SJSA1 (cell line): ENCODE results near the gene RNF181. TPM values are rescaled to one million over a fixed set of nuclear protein-coding genes. Genes with fewer than 3 reads are reported as not detected.

Experiments used
- DNase-seq, 2 experiments: peaks; one replicate each; pipeline ENCODE4 v3.0.0-alpha.2; 2015 to 2020; ENCODE audit warnings: low spot score in 2 of 2, low read depth in 1 of 2
- H3K27ac ChIP-seq: fragments of 250-450 bp; sonication (Bioruptor Pico); 2 replicates; pipeline ENCODE4 v1.5.1; 2020; ENCODE audit warnings: mild to moderate bottlenecking, moderate library complexity
- H3K27me3 ChIP-seq: fragments of 250-450 bp; sonication (Bioruptor Pico); replicated peaks from 2 replicates; pipeline ENCODE4 v1.5.1; 2020; ENCODE audit warnings: mild to moderate bottlenecking, moderate library complexity
- H3K36me3 ChIP-seq: fragments of 250-450 bp; sonication (Bioruptor Pico); 2 replicates; pipeline ENCODE4 v1.5.1; 2020; ENCODE audit warnings: mild to moderate bottlenecking
- H3K4me1 ChIP-seq: fragments of 250-450 bp; sonication (Bioruptor Pico); replicated peaks from 2 replicates; pipeline ENCODE4 v1.6.1; 2021; ENCODE audit warnings: mild to moderate bottlenecking
- H3K4me3 ChIP-seq: fragments of 250-450 bp; sonication (Bioruptor Pico); 2 replicates; pipeline ENCODE4 v1.5.1; 2020; ENCODE audit warnings: mild to moderate bottlenecking
- H3K9me3 ChIP-seq: fragments of 250-450 bp; sonication (Bioruptor Pico); replicated peaks from 2 replicates; pipeline ENCODE4 v1.5.1; 2020; ENCODE audit warnings: mild to moderate bottlenecking
- total RNA-seq: library from RNA; depleted of rRNA; stranded (reverse); fragments of >200 nt; shearing (Covaris generic); gene quantifications from 2 replicates; pipeline ENCODE4 v1.2.3, GENCODE V29; 2014; rRNA removed

Gene RNF181, protein sequence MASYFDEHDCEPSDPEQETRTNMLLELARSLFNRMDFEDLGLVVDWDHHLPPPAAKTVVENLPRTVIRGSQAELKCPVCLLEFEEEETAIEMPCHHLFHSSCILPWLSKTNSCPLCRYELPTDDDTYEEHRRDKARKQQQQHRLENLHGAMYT
- 212 and 219 TPM in 2 replicates for total RNA-seq

DNA sequence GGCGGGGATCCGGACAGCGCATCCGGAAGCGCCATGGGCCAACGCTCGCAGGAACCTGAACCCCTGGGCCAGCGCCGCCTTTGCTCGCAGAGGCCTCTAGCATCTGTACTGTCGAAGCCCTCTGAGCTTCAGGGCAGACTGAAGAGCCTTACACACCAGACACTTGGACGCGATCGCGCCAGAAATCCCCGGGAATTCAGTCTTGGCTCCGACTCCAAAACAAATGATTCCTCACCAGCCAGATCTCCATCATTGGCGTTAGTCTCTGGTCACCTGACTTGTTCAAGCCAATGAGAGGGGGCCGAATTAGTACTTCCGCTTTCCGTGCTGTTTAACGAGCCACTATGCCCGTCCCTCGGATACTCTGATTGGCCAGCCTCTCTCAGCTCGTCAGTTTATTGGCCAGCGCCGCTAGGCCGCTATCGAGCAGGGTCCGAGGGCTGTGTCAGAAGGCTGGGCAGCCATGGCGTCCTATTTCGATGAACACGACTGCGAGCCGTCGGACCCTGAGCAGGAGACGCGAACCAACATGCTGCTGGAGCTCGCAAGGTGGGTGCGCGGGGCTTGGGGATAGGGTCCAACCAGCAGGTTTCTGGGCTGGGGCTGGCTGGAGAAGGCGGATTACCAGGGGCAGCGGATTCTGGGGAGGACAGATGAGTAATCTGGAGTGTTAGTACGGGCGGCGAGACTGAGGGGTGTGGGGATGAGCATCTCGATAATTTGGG lies at the start of gene RNF181:
RNF181 (plus strand) TSS at position 445 of the 725 bp plus-strand sequence; CDS start at position 464, 19 bp downstream.
- peak within 1 kb of the TSS; percentile 55 for H3K4me3 ChIP-seq

DNA sequence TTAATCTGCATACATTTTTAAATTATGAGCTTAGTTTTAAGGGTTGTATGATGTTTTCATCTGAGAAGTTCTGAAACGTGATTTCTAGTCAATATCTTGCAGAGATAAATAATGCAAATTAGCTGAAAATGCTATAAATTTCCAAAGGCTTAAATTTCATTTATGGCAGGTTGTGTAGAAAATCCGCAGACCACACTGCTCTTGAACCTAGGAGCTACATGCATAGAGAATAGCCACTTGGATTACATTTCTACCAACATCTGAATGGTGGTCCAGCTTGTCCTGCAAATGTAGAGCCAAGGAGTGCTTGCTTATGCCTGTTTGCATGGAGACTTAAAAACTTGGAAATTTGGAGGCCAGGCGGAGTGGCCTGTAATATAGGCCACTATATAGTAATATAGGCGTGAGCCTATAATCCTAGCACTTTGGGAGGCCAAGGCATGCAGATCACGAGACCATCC lies 49.7 kb upstream of the RNF181 start:
- Histone ChIP-seq H3K9me3 (peaks cover 3% of the 10 kb centered on the region; the same call in 1 of the 2 replicates), H3K4me1 (peaks cover 20% of the 10 kb centered on the region), H3K27me3 (peaks cover 4% of the 10 kb centered on the region; the same call in 1 of the 2 replicates), H3K27ac (no peak overlapping the region), H3K36me3 (peaks cover 97% of the 10 kb centered on the region), H3K4me3 (no peak overlapping the region)
- no peak for DNase-seq

More for the DNA sequence above, at the start of gene RNF181:
- Histone ChIP-seq H3K27me3 (no peaks in the 10 kb centered on the region), H3K27ac (peak within 1 kb of the TSS; percentile 72), H3K9me3 (no peaks in the 10 kb centered on the region), H3K36me3 (peaks cover 29% of the 10 kb centered on the region), H3K4me1 (peaks cover 26% of the 10 kb centered on the region)
- DNase-seq, result peak; percentile 93 to 97

DNA sequence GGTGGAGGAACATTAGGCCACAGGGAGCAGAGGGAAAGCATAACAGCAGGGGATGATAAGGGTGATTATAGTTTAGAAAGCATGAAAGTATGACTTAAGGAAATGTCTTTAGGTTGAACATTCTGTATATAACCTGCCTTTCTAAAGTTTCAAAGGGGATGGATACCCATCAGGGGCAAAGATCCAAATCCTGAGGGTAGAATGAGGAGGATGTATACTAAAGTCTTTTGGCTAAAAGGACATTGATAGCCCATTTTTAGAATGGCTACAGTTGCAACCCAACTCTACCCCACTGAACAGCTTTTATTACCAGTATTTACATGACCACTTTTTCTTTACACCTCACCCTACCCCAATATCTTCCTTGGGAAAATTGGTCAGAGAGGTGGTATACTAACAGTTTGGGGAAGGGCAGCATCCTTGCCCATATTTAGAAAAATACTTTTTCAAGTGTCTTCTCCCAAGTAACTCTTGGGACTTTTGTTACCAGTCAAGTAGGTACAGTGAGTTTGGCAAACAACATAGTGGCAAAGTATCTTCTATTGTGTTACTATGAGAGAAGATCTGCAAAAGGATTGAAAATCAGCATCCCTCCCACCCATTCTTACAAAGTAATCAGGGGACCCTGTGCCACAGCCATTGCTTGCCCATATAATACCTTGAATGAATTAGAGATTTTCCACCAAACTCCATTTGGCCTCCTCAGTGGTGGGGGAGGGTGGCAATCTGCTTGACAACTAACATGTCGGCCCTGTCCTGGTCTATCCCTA lies 48.3 kb upstream of the RNF181 start:
- no peak overlapping the region for H3K4me3 ChIP-seq
- H3K9me3 ChIP-seq, result peaks cover 3% of the 10 kb centered on the region; the same call in 1 of the 2 replicates
- H3K27ac ChIP-seq, result peak overlapping the region; percentile 14; the same call in 1 of the 2 replicates
- H3K4me1 ChIP-seq, result peaks cover 10% of the 10 kb centered on the region
- peak in 1 of 2 experiments; percentile 20 for DNase-seq
- H3K36me3 ChIP-seq, result peaks cover 97% of the 10 kb centered on the region
- peaks cover 4% of the 10 kb centered on the region; the same call in 1 of the 2 replicates for H3K27me3 ChIP-seq

DNA sequence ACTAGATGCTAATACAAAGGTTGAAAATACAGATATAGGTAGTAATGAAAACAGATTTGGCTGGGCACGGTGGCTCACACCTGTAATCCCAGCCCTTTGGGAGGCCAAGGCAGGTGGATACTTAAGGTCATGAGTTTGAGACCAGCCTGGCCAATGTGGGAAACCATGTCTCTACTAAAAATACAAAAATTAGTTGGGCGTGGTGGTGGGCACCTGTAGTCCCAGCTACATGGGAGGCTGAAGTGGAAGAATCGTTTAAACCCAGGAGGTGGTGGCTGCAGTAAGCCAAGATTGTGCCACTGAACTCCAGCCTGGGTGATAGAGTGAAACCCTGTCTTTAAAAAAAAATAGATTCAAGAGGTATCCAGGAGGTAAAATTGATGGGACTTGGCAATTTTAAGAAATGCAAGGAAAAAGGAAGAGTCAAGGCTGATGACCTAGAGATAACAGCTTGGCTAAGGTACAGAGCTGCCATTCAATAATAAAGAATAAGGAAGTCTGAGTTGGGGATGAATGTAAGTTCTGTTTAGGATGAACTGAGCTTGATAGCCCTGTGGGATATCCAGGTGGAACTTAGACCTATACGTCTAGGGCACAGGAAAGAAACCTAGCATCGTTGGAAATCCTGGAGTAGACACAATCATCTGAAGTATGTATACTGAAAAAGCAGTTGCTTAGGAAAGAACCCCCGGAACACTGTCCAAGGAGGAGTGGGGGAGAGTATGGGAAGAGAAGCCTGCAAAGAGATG lies 47.5 kb upstream of the RNF181 start:
- no peak overlapping the region for H3K27ac ChIP-seq
- peaks cover 10% of the 10 kb centered on the region for H3K4me1 ChIP-seq
- peaks cover 97% of the 10 kb centered on the region for H3K36me3 ChIP-seq
- H3K9me3 ChIP-seq, result peaks cover 3% of the 10 kb centered on the region; the same call in 1 of the 2 replicates
- DNase-seq, result peak in 1 of 2 experiments; percentile 11
- H3K27me3 ChIP-seq, result peaks cover 4% of the 10 kb centered on the region; the same call in 1 of the 2 replicates
- H3K4me3 ChIP-seq, result no peak overlapping the region

DNA sequence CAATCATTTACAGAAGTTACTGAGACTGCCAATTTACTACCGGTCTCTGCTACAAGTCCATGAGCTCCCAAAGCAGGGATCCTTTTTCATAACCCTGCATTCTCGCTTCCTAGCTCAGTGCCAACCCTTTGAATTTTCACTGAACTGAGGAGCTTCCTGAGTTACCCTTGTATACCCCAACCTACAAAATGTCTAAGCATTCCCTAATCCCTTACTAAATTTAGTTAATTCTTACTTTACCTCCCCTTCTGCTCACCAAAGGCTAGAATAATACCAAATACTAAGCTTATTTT lies 47.0 kb upstream of the RNF181 start:
- H3K36me3 ChIP-seq, result peaks cover 94% of the 10 kb centered on the region
- H3K4me3 ChIP-seq, result no peak overlapping the region
- no peak overlapping the region for H3K27ac ChIP-seq
- peaks cover 10% of the 10 kb centered on the region for H3K4me1 ChIP-seq
- peaks cover 4% of the 10 kb centered on the region; the same call in 1 of the 2 replicates for H3K27me3 ChIP-seq
- peaks cover 3% of the 10 kb centered on the region; the same call in 1 of the 2 replicates for H3K9me3 ChIP-seq
- no peak for DNase-seq

DNA sequence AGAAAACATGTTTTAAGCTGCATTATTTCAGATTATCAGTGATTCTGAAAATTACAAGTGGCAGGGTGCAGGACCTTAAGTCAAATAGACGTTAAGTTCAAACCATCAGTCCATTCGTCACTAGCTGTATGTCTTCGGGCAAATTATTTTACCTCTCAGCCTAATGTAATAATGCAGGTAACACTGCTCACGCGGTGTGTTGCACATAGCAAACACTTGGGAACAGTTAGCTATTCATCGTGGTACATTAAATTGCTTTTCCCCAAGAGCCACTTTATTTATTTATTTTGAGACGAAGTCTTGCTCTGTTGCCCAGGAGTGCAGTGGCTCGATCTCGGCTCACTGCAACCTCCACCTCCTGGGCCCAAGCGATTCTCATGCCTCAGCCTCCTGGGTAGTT lies 46.5 kb upstream of the RNF181 start:
- Histone ChIP-seq H3K9me3 (peaks cover 3% of the 10 kb centered on the region; the same call in 1 of the 2 replicates), H3K27ac (no peak overlapping the region), H3K36me3 (peaks cover 93% of the 10 kb centered on the region), H3K27me3 (peaks cover 4% of the 10 kb centered on the region; the same call in 1 of the 2 replicates), H3K4me3 (no peak overlapping the region), H3K4me1 (peaks cover 10% of the 10 kb centered on the region)
- no peak for DNase-seq

DNA sequence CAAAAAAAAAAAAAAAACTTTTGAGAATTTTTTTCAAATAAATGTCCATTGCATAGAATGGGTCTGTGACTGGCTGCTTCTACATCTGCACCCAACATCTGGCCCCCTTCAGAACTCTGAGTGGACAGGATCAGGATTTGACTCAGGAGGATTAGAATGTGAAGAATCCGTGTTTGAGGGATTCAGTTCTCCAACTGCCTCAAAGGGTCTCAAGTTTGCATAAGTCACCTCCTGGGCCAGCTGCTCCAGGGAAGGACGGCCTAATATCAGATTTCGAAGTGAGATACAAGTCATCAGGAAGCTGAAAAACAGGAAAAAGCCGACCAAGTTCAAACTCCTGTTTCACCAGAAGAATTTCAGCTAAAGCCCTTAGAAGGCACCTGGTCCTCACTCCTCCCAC lies 45.7 kb upstream of the RNF181 start:
- Histone ChIP-seq H3K4me1 (peaks cover 10% of the 10 kb centered on the region), H3K27me3 (peaks cover 4% of the 10 kb centered on the region; the same call in 1 of the 2 replicates), H3K27ac (peak overlapping the region; percentile 8; the same call in 1 of the 2 replicates), H3K36me3 (peaks cover 93% of the 10 kb centered on the region), H3K9me3 (peaks cover 3% of the 10 kb centered on the region; the same call in 1 of the 2 replicates), H3K4me3 (no peak overlapping the region)
- peak; percentile 12 to 49 for DNase-seq

DNA sequence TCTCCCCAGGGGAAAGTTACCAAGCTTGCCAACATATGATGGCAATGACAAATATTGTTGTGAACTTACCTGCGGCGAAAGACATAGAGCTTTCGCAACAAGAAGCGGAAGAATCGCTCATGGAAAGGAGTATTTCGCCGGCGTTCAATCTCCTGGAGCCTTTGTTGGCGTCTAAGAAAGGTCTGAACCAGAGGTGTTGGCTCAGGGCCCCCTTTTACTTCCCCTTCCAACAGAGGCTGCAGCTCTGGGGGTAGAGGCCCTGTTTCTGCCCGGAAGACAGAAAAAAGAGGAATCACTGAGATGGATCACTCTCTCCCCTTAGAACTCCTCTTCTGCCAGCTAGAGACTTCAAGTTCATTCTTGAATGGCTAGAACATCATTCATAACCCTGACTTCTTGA lies 45.1 kb upstream of the RNF181 start:
- peak overlapping the region; percentile 8; the same call in 1 of the 2 replicates for H3K27ac ChIP-seq
- H3K36me3 ChIP-seq, result peaks cover 93% of the 10 kb centered on the region
- H3K4me3 ChIP-seq, result no peak overlapping the region
- peaks cover 3% of the 10 kb centered on the region; the same call in 1 of the 2 replicates for H3K9me3 ChIP-seq
- H3K4me1 ChIP-seq, result peaks cover 10% of the 10 kb centered on the region
- peaks cover 4% of the 10 kb centered on the region; the same call in 1 of the 2 replicates for H3K27me3 ChIP-seq
- no peak for DNase-seq

DNA sequence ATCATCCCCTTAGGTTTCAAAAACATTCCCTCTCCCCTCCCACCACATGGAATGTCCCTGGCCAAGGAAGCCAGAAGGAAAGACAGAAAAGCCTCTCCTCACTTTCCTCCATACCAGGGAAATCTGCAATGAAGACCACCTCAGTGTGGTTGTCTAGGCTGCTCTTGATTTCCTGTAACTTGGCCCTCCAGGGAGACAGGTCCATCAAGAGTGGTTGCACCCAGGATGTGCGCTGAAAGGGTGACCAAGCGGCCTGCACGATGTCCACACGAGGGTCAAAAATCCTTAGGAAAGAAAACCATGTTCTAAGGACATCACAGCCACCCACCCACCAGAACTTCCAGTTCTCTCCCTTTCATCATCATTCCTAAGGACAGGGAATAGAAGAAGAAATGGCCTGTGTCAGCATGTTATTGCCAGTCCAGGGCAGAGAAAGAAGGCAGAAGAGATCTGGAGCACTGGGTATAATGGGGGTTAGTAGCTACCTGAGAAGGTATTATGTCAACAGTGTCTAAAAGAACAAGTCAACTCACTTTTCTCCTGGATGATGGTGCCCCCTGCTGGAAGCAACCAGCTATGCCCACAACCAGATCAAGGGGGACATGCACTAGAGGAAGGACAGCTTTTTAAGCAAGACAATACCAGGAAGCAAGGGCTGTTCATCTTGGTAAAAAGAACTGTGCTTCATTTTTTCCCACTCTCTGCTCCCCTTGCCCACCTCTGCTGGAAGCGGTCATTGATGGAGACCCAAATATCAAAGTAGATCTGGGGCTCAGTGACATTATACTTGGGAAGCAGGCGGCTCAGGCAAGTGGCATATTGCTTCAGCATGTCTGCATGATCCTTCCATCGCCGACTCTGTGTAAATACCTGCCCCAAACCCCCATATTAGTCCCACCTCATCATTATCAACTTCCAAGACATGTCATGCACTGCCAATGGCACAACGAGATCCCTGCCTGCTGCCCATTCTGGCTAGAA lies 43.6 kb upstream of the RNF181 start:
- H3K27ac ChIP-seq, result no peak overlapping the region
- H3K4me1 ChIP-seq, result peaks cover 10% of the 10 kb centered on the region
- H3K9me3 ChIP-seq, result peaks cover 2% of the 10 kb centered on the region; the same call in 1 of the 2 replicates
- peak; percentile 75 to 82 for DNase-seq
- no peak overlapping the region for H3K4me3 ChIP-seq
- peaks cover 4% of the 10 kb centered on the region; the same call in 1 of the 2 replicates for H3K27me3 ChIP-seq
- H3K36me3 ChIP-seq, result peaks cover 91% of the 10 kb centered on the region

DNA sequence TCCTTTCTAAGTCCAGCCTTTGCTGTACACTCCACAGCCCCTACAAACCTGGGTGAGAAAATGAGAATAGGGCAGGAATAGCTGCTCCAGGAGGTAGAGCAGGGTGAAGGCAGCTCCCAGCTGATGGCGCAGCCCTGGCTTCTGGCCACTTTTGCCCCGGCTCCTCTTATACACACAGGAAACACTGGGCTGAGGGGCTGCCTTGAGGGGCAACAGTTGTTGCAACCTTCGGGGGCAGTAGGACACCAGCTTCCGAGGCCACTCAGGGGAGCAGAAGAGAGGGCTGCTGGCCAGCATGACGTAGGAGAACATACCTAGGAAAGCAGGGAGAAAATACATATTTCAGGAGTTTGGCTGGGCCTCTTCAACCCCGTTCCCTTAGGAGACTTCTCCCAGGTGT lies 42.4 kb upstream of the RNF181 start:
- Histone ChIP-seq H3K9me3 (no peaks in the 10 kb centered on the region; the same call in 1 of the 2 replicates), H3K4me3 (no peak overlapping the region), H3K27me3 (no peaks in the 10 kb centered on the region), H3K36me3 (peaks cover 88% of the 10 kb centered on the region), H3K27ac (no peak overlapping the region), H3K4me1 (peaks cover 10% of the 10 kb centered on the region)
- DNase-seq, result no peak

DNA sequence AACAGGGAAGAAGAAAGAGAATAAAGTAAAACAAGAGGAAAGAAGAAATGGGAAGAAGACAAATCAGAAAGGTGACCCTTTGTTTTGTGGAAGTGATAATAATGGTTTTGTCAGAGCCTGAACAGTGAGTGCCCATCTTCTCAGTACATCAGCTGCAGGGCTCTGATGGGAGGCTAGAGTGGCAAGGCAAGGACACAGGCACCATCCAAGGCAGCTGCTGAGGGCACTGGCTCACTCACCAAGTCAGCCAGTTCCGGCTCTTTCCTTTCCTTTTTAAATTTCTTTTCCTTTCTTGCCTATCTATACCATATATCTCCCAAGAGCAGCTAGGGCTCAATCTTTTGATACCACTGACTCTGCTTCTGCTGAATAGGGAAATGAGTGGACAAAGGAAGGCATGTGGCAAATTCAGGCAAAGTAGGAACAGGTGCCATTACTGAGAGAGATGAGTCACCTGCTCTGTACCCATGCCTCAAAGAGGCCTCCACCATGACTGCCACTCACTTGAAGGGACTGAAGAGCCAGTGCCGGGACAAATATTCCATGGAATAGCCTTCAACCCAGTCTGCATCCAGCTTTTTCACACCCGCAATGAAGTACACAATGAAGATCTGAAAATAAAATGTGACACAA lies 40.4 kb upstream of the RNF181 start:
- no peak overlapping the region for H3K27ac ChIP-seq
- peaks cover 4% of the 10 kb centered on the region; the same call in 1 of the 2 replicates for H3K4me1 ChIP-seq
- no peaks in the 10 kb centered on the region for H3K9me3 ChIP-seq
- H3K4me3 ChIP-seq, result no peak overlapping the region
- DNase-seq, result no peak
- no peaks in the 10 kb centered on the region for H3K27me3 ChIP-seq
- H3K36me3 ChIP-seq, result peaks cover 83% of the 10 kb centered on the region

DNA sequence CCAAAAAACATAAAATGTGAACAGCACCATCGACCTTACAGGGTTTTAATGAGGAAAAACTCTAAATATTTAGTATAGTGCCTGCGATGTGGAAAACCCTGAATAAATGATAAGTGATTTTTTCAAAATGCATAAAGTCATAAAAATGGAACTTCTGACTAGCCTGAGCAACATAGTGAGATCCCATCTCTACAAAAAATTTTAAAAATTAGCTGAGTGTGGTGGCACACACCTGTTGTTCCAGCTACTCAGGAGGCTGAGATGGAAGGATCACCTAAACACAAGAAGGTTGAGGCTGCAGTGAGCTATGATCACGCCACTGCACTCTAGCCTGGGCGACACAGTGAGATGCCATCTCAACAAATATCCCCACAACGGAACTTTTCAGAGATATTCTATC lies 38.4 kb upstream of the RNF181 start:
- no peak for DNase-seq

More for the DNA sequence above, 38.4 kb upstream of the RNF181 start:
- no peaks in the 10 kb centered on the region for H3K27me3 ChIP-seq
- H3K4me3 ChIP-seq, result no peak overlapping the region
- peaks cover 7% of the 10 kb centered on the region; the same call in 1 of the 2 replicates for H3K4me1 ChIP-seq
- peaks cover 65% of the 10 kb centered on the region for H3K36me3 ChIP-seq
- no peaks in the 10 kb centered on the region for H3K9me3 ChIP-seq
- H3K27ac ChIP-seq, result no peak overlapping the region
